OCI-LY3 (cell line): ENCODE measurements around the gene SOX11.

ENCODE experiments used
- EZH2phosphoT487 ChIP-seq: fragments of 200-600 bp; shearing (Covaris generic); IDR thresholded peaks from 2 replicates; pipeline ENCODE4 v1.6.1; 2018; ENCODE audit warnings: antibody characterized with exemption, mixed run types, low read depth
- TF ChIP-seq, protein P1 (sequence below): fragments of 200-600, 300-600 bp; sonication (generic); IDR thresholded peaks from 2 replicates; pipeline ENCODE4 v1.5.1; 2014; ENCODE audit warnings: antibody characterized with exemption, low read length, low read depth

DNA sequence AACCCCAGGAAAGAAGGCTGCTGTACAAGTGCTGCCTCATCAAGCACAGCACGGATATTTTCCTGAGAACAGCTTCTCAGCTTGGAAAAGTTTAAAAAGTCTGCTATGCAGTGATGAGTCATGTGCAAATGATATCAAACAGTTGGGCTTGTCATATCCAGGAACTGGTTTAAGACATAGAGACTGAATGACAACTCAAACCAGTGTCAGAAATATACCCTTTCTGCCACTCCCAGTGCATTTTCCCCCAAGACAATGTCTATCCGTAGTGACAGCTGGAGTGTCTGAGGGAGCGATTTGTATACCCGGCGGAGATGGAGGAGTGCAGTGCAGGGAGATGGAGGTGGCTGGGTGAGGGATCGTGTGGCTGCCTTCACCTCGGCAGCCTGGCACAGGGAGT is 28.2 kb downstream of the SOX11 start:
- TF ChIP-seq, protein P1, sequence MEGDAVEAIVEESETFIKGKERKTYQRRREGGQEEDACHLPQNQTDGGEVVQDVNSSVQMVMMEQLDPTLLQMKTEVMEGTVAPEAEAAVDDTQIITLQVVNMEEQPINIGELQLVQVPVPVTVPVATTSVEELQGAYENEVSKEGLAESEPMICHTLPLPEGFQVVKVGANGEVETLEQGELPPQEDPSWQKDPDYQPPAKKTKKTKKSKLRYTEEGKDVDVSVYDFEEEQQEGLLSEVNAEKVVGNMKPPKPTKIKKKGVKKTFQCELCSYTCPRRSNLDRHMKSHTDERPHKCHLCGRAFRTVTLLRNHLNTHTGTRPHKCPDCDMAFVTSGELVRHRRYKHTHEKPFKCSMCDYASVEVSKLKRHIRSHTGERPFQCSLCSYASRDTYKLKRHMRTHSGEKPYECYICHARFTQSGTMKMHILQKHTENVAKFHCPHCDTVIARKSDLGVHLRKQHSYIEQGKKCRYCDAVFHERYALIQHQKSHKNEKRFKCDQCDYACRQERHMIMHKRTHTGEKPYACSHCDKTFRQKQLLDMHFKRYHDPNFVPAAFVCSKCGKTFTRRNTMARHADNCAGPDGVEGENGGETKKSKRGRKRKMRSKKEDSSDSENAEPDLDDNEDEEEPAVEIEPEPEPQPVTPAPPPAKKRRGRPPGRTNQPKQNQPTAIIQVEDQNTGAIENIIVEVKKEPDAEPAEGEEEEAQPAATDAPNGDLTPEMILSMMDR: no peak
- TF ChIP-seq EZH2phosphoT487: no peak
